ENCODE measurements around the gene STX7.

STX7 gene

DNA sequence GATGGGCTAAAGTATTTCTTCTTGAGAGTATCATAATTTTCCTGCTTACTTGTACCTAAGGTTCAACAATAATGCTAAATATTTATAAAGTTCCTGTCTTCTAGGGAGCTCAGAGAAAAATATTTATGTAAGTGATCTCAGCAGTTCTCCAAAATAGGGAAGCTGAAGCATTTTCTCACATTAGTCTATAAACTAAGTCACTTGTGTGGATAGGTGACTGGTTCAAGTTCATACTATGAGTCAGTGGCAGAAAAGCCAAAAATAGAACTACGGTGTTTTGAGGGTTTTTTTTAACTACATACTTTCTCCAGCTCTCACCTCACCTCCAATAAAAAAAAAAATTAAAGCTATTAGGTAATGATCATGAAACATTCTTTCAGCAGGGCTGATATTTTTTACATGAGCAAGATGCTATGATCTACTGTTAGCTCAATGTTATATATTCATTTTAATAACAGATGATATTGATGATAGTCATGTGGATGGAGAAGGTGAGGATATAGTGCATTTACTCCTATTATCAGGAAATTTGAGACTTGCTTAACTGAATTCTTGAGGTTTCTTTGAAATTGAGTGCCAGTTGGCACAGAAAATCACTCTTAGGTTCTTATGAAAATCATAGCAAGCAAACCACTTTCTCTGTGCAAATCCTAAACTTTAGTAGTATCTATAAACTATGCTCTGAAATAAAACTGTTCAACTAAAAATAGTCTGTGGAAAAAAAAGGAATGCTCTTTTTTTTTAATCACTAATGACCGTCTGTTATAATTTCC lies 107.6 kb downstream of the STX7 start:
- H3K27ac ChIP-seq (ENCODE audit: extremely low read depth, low read depth, low read length) = no peak overlapping the region
- no peak overlapping the region for H3K4me3 ChIP-seq (ENCODE audit: low read depth, low read length)
- POLR2A ChIA-PET = no interaction called here
- no peaks in the 10 kb centered on the region for H3K9me3 ChIP-seq (ENCODE audit: control insufficient read depth, insufficient read depth, low read depth, low read length)
- H3K4me1 ChIP-seq (ENCODE audit: control insufficient read depth, insufficient read depth, low read length) = peaks cover 16% of the 10 kb centered on the region
- no peaks in the 10 kb centered on the region for H3K36me3 ChIP-seq (ENCODE audit: control insufficient read depth in 2 of 2, insufficient read depth in 1 of 2, low read length in 2 of 2)
- CTCF ChIA-PET = interaction anchor here (0.5 to 2.8 kb wide), 11 partner anchors 72 to 992 kb away, joined by 3 to 17 read pairs (median 3); partner anchors contain the start of gene SLC18B1
- TF ChIP-seq ZNF501 (tag by site-specific recombination; IDR thresholded peaks at IDR 0.05) (no peak), ZNF350 (tag by site-specific recombination; IDR thresholded peaks at IDR 0.05) (no peak), SP3 (tag by site-specific recombination; IDR thresholded peaks at IDR 0.05) (0 out of 2 replicates have a peak, but pooled peaks have one; percentile 9), ZBTB21 (tag by site-specific recombination; IDR thresholded peaks at IDR 0.05) (no peak), ZNF202 (tag by site-specific recombination; IDR thresholded peaks at IDR 0.05; ENCODE audit: borderline replicate concordance) (no peak), ZNF266 (tag by site-specific recombination; IDR thresholded peaks at IDR 0.05; ENCODE audit: low read depth) (no peak), ZNF654 (tag by site-specific recombination; IDR thresholded peaks at IDR 0.05; ENCODE audit: low read depth) (0 out of 2 replicates have a peak, but pooled peaks have one; percentile 5), HOXA7 (CRISPR knock-in tag; IDR thresholded peaks at IDR 0.05; ENCODE audit: borderline replicate concordance) (no peak), KLF9 (tag by site-specific recombination; IDR thresholded peaks at IDR 0.05; ENCODE audit: low read depth) (no peak), ZNF426 (tag by site-specific recombination; IDR thresholded peaks at IDR 0.05) (no peak), ZNF585B (tag by site-specific recombination; IDR thresholded peaks at IDR 0.05) (no peak), YY1 (tag by site-specific recombination; IDR thresholded peaks at IDR 0.05) (no peak), ZNF114 (tag by site-specific recombination; IDR thresholded peaks at IDR 0.05) (no peak), ZNF223 (tag by site-specific recombination; IDR thresholded peaks at IDR 0.05) (no peak), PRDM1 (tag by site-specific recombination; IDR thresholded peaks at IDR 0.05) (0 out of 2 replicates have a peak, but pooled peaks have one; percentile 20)
- TF ChIP-seq, protein P1, sequence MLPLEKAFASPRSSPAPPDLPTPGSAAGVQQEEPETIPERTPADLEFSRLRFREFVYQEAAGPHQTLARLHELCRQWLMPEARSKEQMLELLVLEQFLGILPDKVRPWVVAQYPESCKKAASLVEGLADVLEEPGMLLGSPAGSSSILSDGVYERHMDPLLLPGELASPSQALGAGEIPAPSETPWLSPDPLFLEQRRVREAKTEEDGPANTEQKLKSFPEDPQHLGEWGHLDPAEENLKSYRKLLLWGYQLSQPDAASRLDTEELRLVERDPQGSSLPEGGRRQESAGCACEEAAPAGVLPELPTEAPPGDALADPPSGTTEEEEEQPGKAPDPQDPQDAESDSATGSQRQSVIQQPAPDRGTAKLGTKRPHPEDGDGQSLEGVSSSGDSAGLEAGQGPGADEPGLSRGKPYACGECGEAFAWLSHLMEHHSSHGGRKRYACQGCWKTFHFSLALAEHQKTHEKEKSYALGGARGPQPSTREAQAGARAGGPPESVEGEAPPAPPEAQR (tag by site-specific recombination; IDR thresholded peaks at IDR 0.05) = no peak
- TF ChIP-seq, protein P2, sequence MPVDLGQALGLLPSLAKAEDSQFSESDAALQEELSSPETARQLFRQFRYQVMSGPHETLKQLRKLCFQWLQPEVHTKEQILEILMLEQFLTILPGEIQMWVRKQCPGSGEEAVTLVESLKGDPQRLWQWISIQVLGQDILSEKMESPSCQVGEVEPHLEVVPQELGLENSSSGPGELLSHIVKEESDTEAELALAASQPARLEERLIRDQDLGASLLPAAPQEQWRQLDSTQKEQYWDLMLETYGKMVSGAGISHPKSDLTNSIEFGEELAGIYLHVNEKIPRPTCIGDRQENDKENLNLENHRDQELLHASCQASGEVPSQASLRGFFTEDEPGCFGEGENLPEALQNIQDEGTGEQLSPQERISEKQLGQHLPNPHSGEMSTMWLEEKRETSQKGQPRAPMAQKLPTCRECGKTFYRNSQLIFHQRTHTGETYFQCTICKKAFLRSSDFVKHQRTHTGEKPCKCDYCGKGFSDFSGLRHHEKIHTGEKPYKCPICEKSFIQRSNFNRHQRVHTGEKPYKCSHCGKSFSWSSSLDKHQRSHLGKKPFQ (tag by site-specific recombination; IDR thresholded peaks at IDR 0.05) = no peak
- TF ChIP-seq, protein P3, sequence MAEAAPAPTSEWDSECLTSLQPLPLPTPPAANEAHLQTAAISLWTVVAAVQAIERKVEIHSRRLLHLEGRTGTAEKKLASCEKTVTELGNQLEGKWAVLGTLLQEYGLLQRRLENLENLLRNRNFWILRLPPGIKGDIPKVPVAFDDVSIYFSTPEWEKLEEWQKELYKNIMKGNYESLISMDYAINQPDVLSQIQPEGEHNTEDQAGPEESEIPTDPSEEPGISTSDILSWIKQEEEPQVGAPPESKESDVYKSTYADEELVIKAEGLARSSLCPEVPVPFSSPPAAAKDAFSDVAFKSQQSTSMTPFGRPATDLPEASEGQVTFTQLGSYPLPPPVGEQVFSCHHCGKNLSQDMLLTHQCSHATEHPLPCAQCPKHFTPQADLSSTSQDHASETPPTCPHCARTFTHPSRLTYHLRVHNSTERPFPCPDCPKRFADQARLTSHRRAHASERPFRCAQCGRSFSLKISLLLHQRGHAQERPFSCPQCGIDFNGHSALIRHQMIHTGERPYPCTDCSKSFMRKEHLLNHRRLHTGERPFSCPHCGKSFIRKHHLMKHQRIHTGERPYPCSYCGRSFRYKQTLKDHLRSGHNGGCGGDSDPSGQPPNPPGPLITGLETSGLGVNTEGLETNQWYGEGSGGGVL (tag by site-specific recombination; IDR thresholded peaks at IDR 0.05) = no peak
- TF ChIP-seq, protein P4, sequence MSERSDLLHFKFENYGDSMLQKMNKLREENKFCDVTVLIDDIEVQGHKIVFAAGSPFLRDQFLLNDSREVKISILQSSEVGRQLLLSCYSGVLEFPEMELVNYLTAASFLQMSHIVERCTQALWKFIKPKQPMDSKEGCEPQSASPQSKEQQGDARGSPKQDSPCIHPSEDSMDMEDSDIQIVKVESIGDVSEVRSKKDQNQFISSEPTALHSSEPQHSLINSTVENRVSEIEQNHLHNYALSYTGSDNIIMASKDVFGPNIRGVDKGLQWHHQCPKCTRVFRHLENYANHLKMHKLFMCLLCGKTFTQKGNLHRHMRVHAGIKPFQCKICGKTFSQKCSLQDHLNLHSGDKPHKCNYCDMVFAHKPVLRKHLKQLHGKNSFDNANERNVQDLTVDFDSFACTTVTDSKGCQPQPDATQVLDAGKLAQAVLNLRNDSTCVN (tag by site-specific recombination; optimal IDR thresholded peaks at IDR 0.05) = no peak
- TF ChIP-seq, protein P5, sequence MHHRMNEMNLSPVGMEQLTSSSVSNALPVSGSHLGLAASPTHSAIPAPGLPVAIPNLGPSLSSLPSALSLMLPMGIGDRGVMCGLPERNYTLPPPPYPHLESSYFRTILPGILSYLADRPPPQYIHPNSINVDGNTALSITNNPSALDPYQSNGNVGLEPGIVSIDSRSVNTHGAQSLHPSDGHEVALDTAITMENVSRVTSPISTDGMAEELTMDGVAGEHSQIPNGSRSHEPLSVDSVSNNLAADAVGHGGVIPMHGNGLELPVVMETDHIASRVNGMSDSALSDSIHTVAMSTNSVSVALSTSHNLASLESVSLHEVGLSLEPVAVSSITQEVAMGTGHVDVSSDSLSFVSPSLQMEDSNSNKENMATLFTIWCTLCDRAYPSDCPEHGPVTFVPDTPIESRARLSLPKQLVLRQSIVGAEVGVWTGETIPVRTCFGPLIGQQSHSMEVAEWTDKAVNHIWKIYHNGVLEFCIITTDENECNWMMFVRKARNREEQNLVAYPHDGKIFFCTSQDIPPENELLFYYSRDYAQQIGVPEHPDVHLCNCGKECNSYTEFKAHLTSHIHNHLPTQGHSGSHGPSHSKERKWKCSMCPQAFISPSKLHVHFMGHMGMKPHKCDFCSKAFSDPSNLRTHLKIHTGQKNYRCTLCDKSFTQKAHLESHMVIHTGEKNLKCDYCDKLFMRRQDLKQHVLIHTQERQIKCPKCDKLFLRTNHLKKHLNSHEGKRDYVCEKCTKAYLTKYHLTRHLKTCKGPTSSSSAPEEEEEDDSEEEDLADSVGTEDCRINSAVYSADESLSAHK (tag by site-specific recombination; IDR thresholded peaks at IDR 0.05) = no peak
- TF ChIP-seq, protein P6, sequence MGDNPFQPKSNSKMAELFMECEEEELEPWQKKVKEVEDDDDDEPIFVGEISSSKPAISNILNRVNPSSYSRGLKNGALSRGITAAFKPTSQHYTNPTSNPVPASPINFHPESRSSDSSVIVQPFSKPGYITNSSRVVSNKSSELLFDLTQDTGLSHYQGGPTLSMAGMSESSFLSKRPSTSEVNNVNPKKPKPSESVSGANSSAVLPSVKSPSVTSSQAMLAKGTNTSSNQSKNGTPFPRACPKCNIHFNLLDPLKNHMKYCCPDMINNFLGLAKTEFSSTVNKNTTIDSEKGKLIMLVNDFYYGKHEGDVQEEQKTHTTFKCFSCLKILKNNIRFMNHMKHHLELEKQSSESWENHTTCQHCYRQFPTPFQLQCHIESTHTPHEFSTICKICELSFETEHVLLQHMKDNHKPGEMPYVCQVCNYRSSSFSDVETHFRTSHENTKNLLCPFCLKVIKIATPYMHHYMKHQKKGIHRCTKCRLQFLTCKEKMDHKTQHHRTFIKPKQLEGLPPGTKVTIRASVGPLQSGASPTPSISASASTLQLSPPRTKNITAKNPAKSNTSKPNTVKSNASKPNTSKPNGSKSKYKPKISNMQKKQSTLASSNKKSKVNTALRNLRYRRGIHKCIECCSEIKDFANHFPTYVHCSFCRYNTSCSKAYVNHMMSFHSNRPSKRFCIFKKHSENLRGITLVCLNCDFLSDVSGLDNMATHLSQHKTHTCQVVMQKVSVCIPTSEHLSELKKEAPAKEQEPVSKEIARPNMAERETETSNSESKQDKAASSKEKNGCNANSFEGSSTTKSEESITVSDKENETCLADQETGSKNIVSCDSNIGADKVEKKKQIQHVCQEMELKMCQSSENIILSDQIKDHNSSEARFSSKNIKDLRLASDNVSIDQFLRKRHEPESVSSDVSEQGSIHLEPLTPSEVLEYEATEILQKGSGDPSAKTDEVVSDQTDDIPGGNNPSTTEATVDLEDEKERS (tag by site-specific recombination; IDR thresholded peaks at IDR 0.05) = no peak
